AG09309 (cell line): Measurements from ENCODE around the gene GFOD2.

ENCODE experiments used
- DNase-seq: peaks from one replicate; pipeline ENCODE4 v3.0.0-alpha.2; 2010; ENCODE audit warnings: low read depth
- H3K4me3 ChIP-seq: 2 replicates; pipeline ENCODE4 v1.5.1; 2011; ENCODE audit warnings: mild to moderate bottlenecking, low read depth, low read length, moderate library complexity; ENCODE audit not compliant: control insufficient read depth
- CTCF ChIP-seq: IDR thresholded peaks from 2 replicates; pipeline ENCODE4 v1.5.1; 2011; ENCODE audit warnings: mild to moderate bottlenecking, low read depth, low read length, inconsistent platforms; ENCODE audit not compliant: insufficient read depth, control insufficient read depth; ENCODE audit errors: missing control alignments

Gene GFOD2

GRCh38 chr16:67661101-67661761 is 57.9 kb downstream of the GFOD2 start:
- no peak for TF ChIP-seq CTCF
- no peak for DNase-seq
- H3K4me3 ChIP-seq: peak overlapping the region; percentile 87

- no peak for TF ChIP-seq CTCF
- peak within 1 kb of the TSS; percentile 87 for H3K4me3 ChIP-seq
- peak; percentile 72 for DNase-seq
These were observed 58.5 kb downstream of the GFOD2 start, which contains the start of gene PARD6A for GRCh38 chr16:67660564-67661028. Gene PARD6A (plus strand): TSS chr16:67660960. CDS start chr16:67661039, 79 bp downstream.

GRCh38 chr16:67659675-67660563 is 59.2 kb downstream of the GFOD2 start, which contains the start of gene ACD:
Gene ACD (minus strand): TSS chr16:67660260. CDS start chr16:67660220, 40 bp downstream.
- H3K4me3 ChIP-seq: peak within 1 kb of the TSS; percentile 87
- no peak for TF ChIP-seq CTCF
- no peak for DNase-seq

- no peak for TF ChIP-seq CTCF
- DNase-seq: no peak
- peak overlapping the region; percentile 87 for H3K4me3 ChIP-seq
These were observed 60.1 kb downstream of the GFOD2 start for GRCh38 chr16:67658849-67659674.

GRCh38 chr16:67657751-67658518 is 61.2 kb downstream of the GFOD2 start:
- no peak overlapping the region for H3K4me3 ChIP-seq
- no peak for TF ChIP-seq CTCF
- no peak for DNase-seq
